ENCODE results near the gene CLEC2A.

DNA sequence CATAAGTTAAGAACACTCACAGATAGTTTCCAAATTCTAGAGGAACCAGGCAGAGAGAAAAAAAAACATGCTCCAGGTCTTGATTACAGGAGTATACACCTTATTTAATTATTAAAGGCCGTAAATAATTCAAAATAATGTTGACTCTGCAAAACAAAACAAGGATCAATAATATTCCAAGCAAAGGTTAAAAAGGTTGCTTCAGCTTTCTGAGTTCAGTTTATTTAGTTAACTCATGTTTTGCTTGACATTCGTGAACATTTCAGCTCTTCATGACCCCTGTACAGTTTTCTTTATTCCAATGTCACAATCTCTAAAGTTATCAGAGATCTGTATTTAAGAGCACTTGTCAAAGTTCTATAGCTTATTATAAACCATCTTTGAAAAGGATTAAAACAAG is 31.2 kb downstream of the CLEC2A start:
- TF ChIP-seq POLR2A (IDR thresholded peaks at IDR 0.05) = no peak
- TF ChIP-seq, protein P1, sequence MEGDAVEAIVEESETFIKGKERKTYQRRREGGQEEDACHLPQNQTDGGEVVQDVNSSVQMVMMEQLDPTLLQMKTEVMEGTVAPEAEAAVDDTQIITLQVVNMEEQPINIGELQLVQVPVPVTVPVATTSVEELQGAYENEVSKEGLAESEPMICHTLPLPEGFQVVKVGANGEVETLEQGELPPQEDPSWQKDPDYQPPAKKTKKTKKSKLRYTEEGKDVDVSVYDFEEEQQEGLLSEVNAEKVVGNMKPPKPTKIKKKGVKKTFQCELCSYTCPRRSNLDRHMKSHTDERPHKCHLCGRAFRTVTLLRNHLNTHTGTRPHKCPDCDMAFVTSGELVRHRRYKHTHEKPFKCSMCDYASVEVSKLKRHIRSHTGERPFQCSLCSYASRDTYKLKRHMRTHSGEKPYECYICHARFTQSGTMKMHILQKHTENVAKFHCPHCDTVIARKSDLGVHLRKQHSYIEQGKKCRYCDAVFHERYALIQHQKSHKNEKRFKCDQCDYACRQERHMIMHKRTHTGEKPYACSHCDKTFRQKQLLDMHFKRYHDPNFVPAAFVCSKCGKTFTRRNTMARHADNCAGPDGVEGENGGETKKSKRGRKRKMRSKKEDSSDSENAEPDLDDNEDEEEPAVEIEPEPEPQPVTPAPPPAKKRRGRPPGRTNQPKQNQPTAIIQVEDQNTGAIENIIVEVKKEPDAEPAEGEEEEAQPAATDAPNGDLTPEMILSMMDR (IDR thresholded peaks at IDR 0.05) = no peak
- no peak for TF ChIP-seq EP300 (IDR thresholded peaks at IDR 0.05)

Data from tibial nerve (tissue), 4 donors.